Central memory CD8-positive, alpha-beta T cell (primary cell): ENCODE measurements around the gene GGN.

Source experiments
- ATAC-seq: fragments of 150-1000 bp; cut with Tn5 transposase; replicated peaks from 2 replicates; pipeline ENCODE4 v1.10.0; 2022; ENCODE audit warnings: mild to moderate bottlenecking, moderate FRiP score, moderate number of reproducible peaks; ENCODE audit not compliant: poor library complexity, severe bottlenecking; ENCODE audit errors: extremely low read depth
- DNase-seq, 2 donors: peaks; one replicate each; pipeline ENCODE4 v3.0.0; 2021; ENCODE audit warnings: low spot score in 2 of 2
- H3K27ac Mint-ChIP-seq: one replicate; pipeline ENCODE4 v1.8.0; 2022; ENCODE audit warnings: low read depth, mild to moderate bottlenecking, moderate library complexity, mixed read lengths
- H3K27me3 Mint-ChIP-seq: one replicate; pipeline ENCODE4 v1.8.0; 2022; ENCODE audit warnings: mixed read lengths
- H3K36me3 Mint-ChIP-seq: one replicate; pipeline ENCODE4 v1.8.0; 2022; ENCODE audit warnings: mild to moderate bottlenecking, moderate library complexity, mixed read lengths; ENCODE audit not compliant: insufficient read depth
- H3K4me1 Mint-ChIP-seq: one replicate; pipeline ENCODE4 v1.8.0; 2022; ENCODE audit warnings: mixed read lengths
- H3K4me3 Mint-ChIP-seq: one replicate; pipeline ENCODE4 v1.8.0; 2022; ENCODE audit warnings: mild to moderate bottlenecking, moderate library complexity, mixed read lengths
- H3K9me3 Mint-ChIP-seq: one replicate; pipeline ENCODE4 v1.8.0; 2022; ENCODE audit warnings: mixed read lengths

Gene GGN

DNA sequence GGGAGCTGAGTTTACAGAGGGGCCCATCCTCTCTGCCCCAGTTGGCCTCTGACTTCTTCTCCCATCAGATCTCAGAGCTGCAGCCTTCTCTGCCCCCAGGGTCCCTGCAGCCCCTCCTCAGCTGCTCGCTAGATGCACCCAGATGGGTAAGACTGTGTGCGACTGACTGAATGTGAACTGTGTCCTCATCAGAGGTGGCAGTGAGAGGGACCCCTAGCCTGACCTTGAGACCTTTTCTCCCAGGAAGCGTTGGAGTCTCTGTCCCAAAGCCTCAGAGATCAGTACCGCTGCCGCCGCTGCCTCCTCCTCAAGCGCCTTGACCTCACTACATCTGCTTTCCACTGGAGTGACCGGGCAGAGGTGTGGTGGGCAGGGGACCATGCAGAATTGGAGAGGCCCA is 17.4 kb upstream of the GGN start:
- peaks cover 30% of the 10 kb centered on the region for H3K36me3 Mint-ChIP-seq
- DNase-seq, result no peak
- ATAC-seq, result no peak
- H3K9me3 Mint-ChIP-seq, result no peaks in the 10 kb centered on the region
- H3K27ac Mint-ChIP-seq, result no peak overlapping the region
- peaks cover 20% of the 10 kb centered on the region for H3K4me1 Mint-ChIP-seq
- peaks cover 13% of the 10 kb centered on the region for H3K27me3 Mint-ChIP-seq
- no peak overlapping the region for H3K4me3 Mint-ChIP-seq

DNA sequence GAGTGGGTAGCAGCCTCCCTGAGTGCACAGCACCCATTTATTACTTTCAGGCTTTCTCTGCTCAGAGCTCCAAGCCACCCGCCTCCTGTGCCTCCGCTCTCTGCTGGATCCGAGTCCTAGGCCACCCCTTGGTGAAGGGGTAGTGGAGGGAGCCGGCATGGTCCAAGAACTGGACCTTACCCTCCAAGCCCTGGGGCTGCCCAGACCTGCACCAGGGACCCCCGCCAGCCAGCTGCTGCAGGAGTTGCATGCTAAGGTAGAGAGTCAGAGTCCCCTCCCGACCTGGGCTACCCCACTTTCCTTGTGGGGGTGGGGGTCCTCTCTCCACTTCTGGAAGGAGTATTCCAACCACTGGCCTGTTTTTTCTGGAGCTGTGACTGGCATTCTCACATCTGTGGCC is 17.0 kb upstream of the GGN start:
- ATAC-seq, result no peak
- Mint-ChIP-seq H3K36me3 (peaks cover 30% of the 10 kb centered on the region), H3K4me1 (peaks cover 20% of the 10 kb centered on the region), H3K27me3 (peaks cover 18% of the 10 kb centered on the region), H3K9me3 (no peaks in the 10 kb centered on the region), H3K4me3 (peak overlapping the region; percentile 95), H3K27ac (no peak overlapping the region)
- no peak for DNase-seq

- Mint-ChIP-seq H3K4me3 (peak within 1 kb of the TSS; percentile 95), H3K27ac (peak within 1 kb of the TSS; percentile 92), H3K36me3 (peaks cover 25% of the 10 kb centered on the region), H3K4me1 (peaks cover 20% of the 10 kb centered on the region), H3K9me3 (no peaks in the 10 kb centered on the region), H3K27me3 (peaks cover 27% of the 10 kb centered on the region)
- DNase-seq (peak; percentile 96 to 98), ATAC-seq (peak; percentile 98)
Observed at GRCh38 chr19:38402967-38403674, 15.3 kb upstream of the GGN start, which contains the start of gene FAM98C. FAM98C (plus strand) TSS chr19:38403093; CDS start chr19:38403154, 61 bp downstream.

- peak; percentile 0 for ATAC-seq
- peaks cover 20% of the 10 kb centered on the region for H3K4me1 Mint-ChIP-seq
- H3K36me3 Mint-ChIP-seq, result peaks cover 21% of the 10 kb centered on the region
- peak overlapping the region; percentile 95 for H3K4me3 Mint-ChIP-seq
- H3K27me3 Mint-ChIP-seq, result peaks cover 27% of the 10 kb centered on the region
- DNase-seq, result no peak
- no peaks in the 10 kb centered on the region for H3K9me3 Mint-ChIP-seq
- H3K27ac Mint-ChIP-seq, result peak overlapping the region; percentile 92
Observed at GRCh38 chr19:38402623-38402966, 14.8 kb upstream of the GGN start.

DNA sequence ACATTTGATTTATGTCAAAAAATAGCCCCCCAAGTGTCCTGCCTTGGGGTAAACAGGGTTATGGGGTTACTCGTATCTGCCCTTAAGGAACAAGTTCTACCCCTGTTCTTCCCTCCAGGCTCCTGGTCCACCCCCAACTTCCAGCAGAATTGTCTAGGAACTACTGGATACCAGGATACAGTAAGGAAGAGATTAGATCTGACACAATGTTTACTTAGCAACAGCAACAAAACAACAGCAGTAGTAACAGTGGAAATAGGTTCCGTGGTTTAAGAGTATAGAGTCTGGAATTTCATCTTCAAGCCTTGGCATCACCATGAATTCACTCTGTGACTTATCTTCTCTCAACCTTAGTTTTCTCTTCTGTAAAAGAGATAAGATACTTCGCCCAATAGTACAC is 13.3 kb upstream of the GGN start:
- peaks cover 16% of the 10 kb centered on the region for H3K36me3 Mint-ChIP-seq
- ATAC-seq (no peak), DNase-seq (no peak)
- no peak overlapping the region for H3K4me3 Mint-ChIP-seq
- H3K4me1 Mint-ChIP-seq, result peaks cover 29% of the 10 kb centered on the region
- H3K27ac Mint-ChIP-seq, result no peak overlapping the region
- H3K27me3 Mint-ChIP-seq, result peaks cover 39% of the 10 kb centered on the region
- H3K9me3 Mint-ChIP-seq, result no peaks in the 10 kb centered on the region

- DNase-seq (no peak), ATAC-seq (no peak)
- no peak overlapping the region for H3K27ac Mint-ChIP-seq
- H3K27me3 Mint-ChIP-seq, result peaks cover 39% of the 10 kb centered on the region
- peaks cover 30% of the 10 kb centered on the region for H3K4me1 Mint-ChIP-seq
- H3K36me3 Mint-ChIP-seq, result peaks cover 16% of the 10 kb centered on the region
- H3K4me3 Mint-ChIP-seq, result no peak overlapping the region
- no peaks in the 10 kb centered on the region for H3K9me3 Mint-ChIP-seq
Observed at GRCh38 chr19:38400361-38400760, 12.5 kb upstream of the GGN start.

- Mint-ChIP-seq H3K27ac (no peak overlapping the region), H3K27me3 (peaks cover 39% of the 10 kb centered on the region), H3K9me3 (no peaks in the 10 kb centered on the region), H3K4me3 (no peak overlapping the region), H3K36me3 (peaks cover 18% of the 10 kb centered on the region), H3K4me1 (peaks cover 30% of the 10 kb centered on the region)
- ATAC-seq, result no peak
- DNase-seq, result no peak
Observed at GRCh38 chr19:38399537-38399936, 11.7 kb upstream of the GGN start.

DNA sequence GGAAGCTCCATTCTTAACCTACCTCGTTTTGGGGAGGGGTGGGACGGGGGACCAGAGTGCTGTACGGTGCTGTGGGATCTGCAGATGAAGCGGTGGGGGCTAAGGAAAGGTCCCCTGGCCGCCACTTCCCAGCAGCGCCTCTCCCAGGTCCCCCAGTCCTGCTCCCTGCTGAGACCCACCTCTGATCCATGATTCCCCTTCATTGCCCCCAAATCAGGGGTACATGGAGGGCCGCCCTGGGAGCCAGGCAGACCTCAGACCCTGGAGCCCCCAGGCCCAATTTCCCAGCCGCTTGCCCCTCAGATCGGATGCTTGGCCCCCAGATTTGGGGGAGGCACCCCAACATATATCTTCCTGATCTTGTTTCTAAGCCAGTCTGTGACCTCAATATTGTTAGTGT is 11.2 kb upstream of the GGN start:
- DNase-seq, result no peak
- no peak for ATAC-seq
- H3K27ac Mint-ChIP-seq, result no peak overlapping the region
- H3K4me3 Mint-ChIP-seq, result no peak overlapping the region
- peaks cover 43% of the 10 kb centered on the region for H3K27me3 Mint-ChIP-seq
- peaks cover 14% of the 10 kb centered on the region for H3K36me3 Mint-ChIP-seq
- H3K4me1 Mint-ChIP-seq, result peaks cover 31% of the 10 kb centered on the region
- no peaks in the 10 kb centered on the region for H3K9me3 Mint-ChIP-seq

DNA sequence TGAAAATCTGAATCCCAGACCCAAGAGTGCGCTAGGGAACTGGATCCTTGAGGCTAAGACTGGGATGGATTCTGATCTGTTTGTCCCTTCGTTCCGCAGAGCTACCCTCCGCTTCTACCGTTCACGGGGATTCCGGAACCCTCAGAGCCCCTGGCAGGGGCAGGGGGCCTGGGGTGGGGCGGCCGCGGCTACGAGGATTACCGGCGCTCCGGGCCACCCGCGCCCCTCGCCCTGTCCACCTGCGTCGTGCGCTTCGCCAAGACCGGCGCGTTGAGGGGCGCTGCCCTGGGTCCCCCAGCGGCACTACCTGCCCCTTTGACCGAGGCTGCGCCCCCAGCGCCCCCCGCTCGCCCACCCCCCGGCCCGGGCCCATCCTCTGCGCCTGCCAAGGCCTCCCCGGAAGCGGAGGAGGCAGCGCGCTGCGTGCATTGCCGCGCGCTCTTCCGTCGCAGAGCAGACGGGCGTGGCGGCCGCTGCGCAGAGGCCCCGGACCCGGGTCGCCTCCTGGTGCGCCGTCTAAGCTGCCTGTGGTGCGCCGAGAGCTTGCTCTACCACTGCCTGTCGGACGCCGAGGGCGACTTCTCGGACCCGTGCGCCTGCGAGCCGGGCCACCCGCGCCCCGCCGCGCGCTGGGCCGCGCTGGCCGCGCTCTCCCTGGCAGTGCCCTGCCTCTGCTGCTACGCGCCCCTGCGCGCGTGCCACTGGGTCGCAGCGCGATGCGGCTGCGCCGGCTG is 7.7 kb upstream of the GGN start:
- Mint-ChIP-seq H3K27ac (no peak overlapping the region), H3K4me1 (peaks cover 18% of the 10 kb centered on the region), H3K27me3 (peaks cover 34% of the 10 kb centered on the region), H3K9me3 (no peaks in the 10 kb centered on the region), H3K4me3 (peak overlapping the region; percentile 71), H3K36me3 (peaks cover 5% of the 10 kb centered on the region)
- ATAC-seq (peak; percentile 77), DNase-seq (no peak)

DNA sequence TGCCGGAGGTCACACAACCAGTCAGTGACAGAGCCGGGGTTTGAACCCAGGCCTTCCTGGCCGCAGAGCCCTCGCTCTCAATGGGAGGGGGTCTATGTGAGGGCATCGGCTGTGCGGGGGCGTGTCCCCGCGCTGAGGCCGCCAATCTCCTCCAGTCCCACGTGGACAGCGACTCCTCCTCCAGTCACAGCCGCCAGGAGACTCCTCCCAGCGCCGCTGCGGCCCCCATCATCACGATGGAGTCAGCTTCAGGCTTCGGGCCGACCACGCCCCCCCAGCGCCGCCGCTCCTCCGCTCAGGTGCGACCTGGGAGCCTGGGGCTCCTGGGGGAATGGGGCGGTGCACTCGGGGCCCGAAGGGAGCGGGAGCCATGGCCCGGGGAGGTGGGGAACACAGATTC is 6.7 kb upstream of the GGN start:
- Mint-ChIP-seq H3K4me1 (peaks cover 24% of the 10 kb centered on the region), H3K27me3 (peaks cover 24% of the 10 kb centered on the region), H3K4me3 (peak overlapping the region; percentile 71), H3K36me3 (peaks cover 5% of the 10 kb centered on the region), H3K27ac (peak overlapping the region; percentile 37), H3K9me3 (no peaks in the 10 kb centered on the region)
- ATAC-seq (no peak), DNase-seq (no peak)

DNA sequence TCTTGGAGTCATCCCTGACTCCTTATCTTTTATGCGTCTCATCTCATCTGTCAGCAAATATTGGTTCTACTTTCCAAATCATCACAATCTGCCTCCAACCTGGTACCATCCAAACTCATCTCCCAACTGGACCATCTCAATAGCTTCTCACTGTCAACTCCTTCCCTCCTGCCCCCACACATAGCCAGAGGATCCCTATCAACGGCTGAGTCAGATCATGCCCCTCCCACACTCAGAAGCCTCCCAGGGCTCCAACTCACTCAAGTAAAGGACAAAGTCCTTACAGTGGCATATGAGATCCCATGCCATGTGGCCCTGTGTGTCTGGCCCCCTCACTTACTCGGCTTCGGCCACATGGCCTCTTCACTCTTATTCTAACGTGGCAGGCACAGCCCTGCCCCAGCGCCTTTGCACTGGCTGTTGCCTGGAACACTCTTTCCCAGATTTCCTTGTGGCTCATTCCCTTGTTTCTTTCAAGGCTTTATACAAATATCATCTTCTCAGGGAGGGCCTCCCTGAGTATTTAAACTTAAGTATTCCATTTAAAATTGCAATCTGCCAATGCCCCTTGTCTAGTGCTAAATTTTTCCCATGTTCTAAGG is 5.0 kb upstream of the GGN start:
- H3K36me3 Mint-ChIP-seq, result peaks cover 6% of the 10 kb centered on the region
- no peaks in the 10 kb centered on the region for H3K9me3 Mint-ChIP-seq
- DNase-seq, result no peak
- peaks cover 29% of the 10 kb centered on the region for H3K4me1 Mint-ChIP-seq
- H3K27me3 Mint-ChIP-seq, result peaks cover 18% of the 10 kb centered on the region
- H3K4me3 Mint-ChIP-seq, result no peak overlapping the region
- no peak overlapping the region for H3K27ac Mint-ChIP-seq
- no peak for ATAC-seq

- Mint-ChIP-seq H3K27me3 (peaks cover 12% of the 10 kb centered on the region), H3K4me1 (peaks cover 35% of the 10 kb centered on the region), H3K36me3 (peaks cover 9% of the 10 kb centered on the region)
Observed at GRCh38 chr19:38391911-38392464, 4.2 kb upstream of the GGN start.

More at GRCh38 chr19:38391911-38392464, 4.2 kb upstream of the GGN start:
- no peaks in the 10 kb centered on the region for H3K9me3 Mint-ChIP-seq
- ATAC-seq (no peak), DNase-seq (no peak)
- no peak overlapping the region for H3K27ac Mint-ChIP-seq
- H3K4me3 Mint-ChIP-seq, result no peak overlapping the region
